HG03520 (cell line): ENCODE data around the gene BLM.
"Not testable (repeated sequence)": the region's sequence is repeated elsewhere in the genome, so short reads cannot be mapped to it uniquely, and the experiment has no call there.

Source experiments
- ATAC-seq: cut with Tn5 transposase; IDR thresholded peaks from one replicate; pipeline ENCODE4 v1.9.1; 2021; ENCODE audit warnings: mild to moderate bottlenecking, moderate library complexity; ENCODE audit not compliant: unreplicated experiment

Gene BLM

DNA sequence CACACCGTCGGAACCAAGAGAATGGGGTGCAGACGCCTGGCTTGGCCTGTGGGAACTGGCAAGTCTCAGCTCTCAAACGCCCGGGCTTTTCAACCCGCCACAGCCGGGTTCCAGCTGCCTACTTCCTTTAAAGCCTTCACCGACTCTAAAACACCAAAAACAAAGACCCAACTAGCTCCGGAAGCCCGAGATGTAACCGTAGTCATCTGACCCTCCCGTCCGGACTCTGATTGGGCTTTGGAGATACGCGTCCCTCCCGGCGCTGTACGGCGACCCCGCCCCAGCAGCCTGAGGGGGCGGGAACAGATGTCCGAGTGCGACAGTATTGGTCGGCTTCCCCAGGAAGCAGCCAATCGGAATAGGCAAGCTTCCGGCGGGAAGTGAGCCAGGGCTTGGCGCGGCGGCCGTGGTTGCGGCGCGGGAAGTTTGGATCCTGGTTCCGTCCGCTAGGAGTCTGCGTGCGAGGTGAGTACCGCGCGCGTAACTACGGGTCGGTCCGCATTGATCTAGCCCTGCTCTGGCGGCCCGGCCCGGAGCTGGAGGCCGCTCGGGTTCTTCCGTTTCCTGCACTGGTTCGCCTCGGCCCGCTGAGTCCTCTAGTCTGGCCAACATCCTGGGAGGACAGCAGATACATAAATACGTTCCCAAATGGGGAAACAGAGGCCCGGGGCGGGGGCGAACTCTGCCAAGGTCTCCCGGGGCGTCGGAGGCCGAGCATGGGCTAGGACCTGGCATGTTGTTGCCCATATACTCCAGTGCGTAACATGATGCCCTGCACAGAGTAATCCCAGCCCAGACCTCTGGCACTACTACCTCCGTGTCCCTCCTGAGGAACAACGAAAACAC lies at the start of gene BLM:
Gene BLM (plus strand): TSS at position 371 of the 846 bp plus-strand sequence. CDS start 30,047 bp downstream, outside the sequence.
- peak; percentile 99 for ATAC-seq

DNA sequence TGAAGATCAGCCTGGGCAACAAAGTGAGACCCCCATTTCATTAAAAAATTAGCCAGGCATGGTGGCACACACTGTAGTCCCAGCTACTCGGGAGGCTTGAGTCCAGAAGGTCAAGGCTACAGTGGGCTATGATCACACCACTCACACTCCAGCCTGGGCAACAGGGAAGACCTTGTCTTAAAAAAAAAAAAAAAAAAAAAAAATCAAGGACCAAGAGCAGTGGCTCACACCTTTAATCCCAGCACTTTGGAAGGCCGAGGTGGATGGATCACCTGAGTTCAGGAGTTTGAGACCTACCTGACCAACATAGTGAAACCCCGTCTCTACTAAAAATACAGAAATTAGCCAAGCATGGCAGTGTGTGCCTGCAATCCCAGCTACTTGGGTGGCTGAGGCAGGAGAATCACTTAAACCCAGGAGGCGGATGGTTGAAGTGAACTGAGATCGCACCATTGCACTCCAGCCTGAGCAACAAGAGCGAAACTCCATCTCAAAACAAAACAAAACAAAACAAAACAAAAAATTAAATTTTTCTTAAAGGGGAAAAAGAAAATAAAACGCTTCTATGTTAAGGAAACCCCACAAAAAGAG lies 49.3 kb upstream of the BLM start:
- not testable (repeated sequence) for ATAC-seq

DNA sequence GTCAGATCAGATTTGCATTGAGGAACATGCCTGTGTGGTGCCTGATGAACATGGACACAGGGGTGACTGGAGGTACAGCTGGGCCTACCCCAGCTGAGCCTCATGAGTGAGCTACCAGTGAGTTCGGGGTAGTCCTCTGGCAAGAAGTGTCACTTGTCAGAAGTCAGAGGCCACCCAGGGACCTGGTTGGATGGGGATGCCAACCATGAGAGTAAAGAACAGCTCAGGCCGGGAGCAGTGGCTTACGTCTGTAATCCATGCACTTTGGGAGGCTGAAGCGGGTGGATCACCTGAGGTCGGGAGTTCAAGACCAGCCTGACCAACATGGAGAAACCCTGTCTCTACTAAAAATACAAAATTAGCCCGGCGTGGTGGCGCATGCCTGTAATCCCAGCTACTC lies 46.5 kb upstream of the BLM start:
- not testable (repeated sequence) for ATAC-seq

DNA sequence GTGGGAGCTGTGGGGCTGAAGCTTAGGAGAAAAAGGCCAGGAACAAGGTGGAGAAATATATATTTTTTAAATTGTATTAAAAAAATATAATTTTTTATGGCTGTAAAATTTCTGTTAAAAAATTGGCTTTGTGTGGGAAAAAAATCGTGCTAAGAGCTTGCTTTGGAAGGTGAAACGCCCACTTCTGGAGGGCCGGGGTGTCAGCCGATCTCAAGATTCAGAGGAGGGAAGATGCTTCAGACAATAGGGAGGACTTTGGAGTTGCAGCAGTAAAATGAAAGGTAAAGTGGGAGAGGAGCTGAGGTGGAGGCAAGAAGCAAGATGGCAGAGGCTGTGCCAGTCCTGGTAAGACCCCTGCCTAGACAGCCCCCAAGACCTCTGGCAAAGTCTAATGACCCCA lies 45.9 kb upstream of the BLM start:
- no peak for ATAC-seq

DNA sequence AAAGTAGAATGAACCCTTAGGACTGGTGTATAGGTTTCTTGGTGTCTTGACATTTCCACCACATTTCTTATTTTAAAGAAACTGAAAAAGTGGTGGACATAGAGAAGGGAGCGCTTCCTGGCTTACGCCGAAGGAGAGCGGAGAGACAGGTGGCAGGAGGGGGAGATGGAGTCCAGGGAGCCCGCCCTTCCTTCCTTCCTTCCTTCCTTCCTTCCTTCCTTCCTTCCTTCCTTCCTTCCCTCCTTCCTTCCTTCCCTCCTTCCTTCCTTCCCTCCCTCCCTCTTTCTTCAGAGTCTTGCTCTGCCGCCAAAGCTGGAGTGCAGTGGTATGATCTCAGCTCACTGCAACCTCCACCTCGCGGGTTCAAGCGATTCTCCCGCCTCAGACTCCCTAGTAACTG lies 43.8 kb upstream of the BLM start:
- not testable (repeated sequence) for ATAC-seq

DNA sequence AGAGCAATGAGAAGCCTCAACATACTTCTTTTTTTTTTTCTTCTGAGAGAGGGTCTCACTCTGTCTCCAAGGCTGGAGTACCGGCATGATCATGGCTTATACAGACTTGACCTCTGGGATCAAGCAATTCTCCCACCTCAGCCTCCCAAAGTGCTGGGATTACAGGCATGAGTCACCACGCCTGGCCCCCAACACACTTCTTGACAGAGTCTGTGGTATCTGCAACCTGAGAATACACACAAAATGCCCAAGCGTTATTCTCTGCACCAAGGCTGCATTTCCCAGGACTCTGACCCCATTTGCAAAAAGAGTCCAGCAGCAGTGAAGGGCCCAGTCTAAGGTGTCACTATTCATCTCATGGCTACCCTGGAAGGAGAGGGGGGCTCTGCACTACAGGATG lies 42.7 kb upstream of the BLM start:
- ATAC-seq: no peak

DNA sequence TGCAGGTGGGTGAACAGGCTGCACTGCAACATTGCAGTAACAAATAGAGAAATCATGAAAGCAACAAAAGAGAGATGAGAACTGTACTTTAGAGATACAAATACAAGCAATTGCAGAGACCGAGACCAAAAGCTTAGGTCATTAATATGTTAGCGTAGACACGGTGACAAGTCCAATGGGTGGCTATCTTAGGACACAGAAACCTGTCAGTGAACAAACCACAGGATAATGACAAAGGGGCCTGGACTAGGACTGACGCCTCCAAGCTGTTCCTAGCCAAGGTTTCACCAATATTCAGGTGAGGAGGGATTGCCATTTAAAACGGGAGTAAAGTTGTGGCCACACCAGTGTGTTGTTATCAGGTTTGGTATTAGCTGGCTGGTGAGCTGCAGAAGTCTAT lies 41.7 kb upstream of the BLM start:
- no peak for ATAC-seq

DNA sequence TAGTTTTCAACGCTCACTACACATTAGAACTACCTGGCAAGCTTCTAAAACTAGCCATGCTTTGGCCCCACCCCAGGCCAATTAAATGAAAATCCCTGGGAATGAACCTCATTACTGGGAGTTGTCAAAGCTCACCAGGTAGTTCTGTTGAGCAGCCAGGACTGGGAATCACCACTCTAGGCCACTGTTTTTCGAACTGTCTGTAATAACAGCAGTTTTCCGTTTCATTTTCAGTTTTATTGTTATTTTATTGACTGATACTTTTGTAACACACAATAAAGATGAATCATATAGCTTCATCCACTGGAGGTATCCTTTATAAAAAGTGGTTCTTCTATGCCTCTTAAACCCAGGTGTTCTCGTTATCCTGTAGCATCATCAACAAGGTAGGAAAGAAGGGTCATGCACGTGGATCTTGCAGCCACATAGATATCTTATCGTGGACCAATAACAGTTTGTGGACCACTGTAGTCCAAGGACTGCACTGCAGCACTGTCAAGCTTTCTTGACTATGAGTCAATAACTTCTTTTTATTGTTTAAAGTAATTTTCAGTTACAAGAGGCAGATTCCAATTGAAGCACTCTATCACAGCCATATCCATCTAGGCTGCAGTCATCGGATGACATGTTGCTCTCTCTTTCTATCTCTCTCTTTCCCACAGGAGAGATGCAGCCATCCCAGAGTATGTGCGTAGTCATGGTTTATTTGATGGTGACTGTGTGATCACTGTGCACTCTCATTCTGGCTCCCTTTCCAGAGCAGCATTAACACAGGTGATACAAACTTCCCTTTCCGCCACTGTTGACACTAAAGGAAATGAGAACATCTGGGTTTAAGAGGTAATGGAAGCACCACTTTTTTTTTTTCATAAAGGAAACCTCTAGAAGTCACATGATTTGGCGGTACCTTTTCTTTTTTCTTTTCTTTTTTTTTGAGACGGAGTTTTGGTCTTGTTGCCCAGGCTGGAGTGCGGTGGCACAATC lies 39.0 kb upstream of the BLM start:
- ATAC-seq: no peak

DNA sequence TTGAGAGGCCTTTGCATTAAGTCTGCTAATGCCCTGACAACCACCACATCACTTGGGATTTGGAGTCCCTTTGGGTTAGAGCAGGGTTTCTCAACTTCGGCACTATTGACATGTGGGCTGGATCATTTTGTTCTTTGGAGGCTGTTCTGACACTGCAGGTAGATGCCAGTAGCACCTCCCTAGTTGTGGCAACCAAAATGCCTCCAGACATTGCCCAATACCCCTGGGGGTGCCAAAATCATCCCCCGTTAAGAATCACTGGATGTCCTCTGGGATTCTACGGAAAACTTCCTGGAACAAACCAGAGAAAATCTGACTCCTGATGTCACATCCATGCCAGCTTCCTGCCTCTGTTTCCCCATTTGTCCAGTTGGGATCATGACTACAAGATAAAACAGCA lies 37.2 kb upstream of the BLM start:
- no peak for ATAC-seq

DNA sequence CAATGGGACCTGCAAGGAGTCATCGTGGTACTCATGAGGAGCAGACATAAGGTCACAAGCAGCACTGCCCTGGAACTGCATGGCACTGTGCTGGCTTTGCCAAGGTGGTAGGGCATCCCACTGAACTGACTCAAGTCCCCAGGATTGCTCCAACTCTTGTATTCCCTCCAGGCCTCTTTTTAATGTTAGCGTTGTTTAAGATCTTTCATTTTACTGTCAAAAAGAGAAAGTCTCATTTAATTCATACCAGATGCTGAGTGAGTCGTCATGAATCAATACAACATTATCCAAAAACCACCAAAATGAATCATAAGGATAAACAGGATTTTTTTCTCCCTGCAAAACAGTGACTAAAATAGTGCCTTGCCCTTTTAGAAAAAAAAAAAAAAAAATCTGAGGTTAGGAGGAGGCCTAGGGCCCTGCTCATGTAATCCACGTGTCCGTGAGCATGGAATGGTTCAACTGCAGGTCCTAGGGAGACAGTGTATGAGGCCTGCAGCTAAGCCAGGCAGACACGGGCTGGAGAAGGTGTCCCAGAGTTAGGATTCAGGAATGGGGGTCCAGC lies 36.7 kb upstream of the BLM start:
- no peak for ATAC-seq

DNA sequence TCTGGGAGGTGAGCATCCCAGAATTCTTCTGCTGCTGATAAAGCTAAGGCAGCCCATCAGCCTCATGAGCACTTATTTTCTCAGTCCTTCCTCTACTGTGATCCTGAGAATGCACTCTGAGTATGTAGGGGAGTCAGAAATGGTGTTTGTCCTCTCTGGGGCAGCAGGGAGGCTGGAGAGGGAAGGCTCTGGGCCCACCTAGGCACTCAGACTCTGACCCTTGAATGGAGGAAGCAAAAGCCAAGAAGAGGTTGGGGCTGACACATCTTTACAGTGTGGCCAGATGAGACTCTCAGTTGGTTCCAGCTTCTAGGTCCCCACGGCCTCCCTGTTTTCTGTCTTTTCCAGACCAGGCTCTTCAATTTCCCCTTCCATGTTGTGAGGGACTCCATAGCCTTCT lies 36.1 kb upstream of the BLM start:
- no peak for ATAC-seq

DNA sequence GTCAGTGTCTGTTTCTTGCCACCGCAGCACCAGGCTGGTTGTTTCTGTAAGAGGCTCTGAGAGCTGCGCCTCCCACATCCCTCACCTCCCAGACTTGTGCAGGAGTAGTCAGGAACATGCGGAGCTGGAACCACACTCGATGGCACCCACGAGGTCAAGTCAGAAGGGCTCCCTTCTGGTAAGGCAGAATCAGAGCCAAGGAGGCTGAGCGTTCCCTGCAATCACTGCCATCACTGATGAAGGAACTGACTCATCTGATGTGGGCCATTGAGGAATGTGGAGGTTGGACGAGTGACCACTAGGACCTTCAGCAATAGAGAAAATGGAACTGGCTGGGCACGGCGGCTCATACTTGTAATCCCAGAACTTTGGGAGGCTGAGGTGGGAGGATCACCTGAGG lies 35.7 kb upstream of the BLM start:
- ATAC-seq: no peak

DNA sequence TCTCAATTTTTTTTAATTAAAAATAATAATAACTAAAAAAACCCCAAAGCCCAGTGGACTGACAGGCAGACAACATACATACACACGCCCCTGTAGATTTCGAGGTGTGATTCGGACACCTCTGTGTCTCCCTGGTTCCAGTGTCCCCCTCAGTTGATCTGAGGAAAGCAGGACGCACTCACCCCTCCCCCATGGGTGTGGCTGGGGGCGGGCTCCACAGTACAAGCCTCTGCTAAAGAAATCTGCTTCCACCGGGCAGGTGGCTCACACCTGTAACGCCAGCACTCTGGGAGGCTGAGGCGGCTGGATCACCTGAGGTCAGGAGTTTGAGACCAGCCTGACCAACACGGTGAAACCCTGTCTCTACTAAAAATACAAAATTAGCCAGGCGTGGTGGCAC lies 33.8 kb upstream of the BLM start:
- ATAC-seq: no peak

DNA sequence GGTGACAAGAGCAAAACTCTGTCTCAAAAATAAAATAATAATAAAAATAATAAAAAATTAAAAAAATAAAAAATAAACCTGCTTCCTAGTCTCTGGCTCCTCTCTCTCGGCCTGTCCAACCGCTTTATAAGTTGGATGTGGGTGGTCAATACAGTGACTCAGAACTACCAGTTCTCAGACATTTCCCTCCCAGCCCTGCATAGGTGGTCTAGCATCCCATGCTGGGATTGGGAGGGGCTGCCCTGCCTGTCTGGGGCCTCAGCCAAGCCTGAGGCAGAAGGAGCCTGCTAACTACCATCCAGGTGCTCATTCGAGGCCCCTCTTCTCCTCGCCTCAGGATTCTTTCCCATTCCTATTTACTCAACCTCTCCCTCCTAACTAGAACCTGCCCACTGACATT lies 33.3 kb upstream of the BLM start:
- ATAC-seq: no peak

DNA sequence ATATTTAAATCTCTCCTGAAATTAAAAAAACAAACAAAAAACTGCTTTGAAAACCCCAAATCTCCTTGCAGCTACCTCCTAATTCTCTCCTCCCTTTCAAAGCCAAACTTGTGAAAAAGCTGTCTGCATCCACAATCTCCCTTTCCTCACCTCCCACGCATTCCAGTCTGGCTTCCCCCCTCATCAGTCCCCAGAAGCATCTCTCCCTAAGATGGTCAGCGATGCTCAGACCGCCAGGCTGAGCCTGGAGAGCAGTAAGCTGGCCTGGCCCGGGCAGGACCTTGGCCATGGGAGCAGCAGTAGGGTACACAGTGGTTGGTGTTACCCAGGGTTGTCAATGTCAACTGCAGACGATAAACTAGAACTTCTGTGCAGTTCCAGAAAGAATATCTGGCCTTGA lies 32.9 kb upstream of the BLM start:
- no peak for ATAC-seq

DNA sequence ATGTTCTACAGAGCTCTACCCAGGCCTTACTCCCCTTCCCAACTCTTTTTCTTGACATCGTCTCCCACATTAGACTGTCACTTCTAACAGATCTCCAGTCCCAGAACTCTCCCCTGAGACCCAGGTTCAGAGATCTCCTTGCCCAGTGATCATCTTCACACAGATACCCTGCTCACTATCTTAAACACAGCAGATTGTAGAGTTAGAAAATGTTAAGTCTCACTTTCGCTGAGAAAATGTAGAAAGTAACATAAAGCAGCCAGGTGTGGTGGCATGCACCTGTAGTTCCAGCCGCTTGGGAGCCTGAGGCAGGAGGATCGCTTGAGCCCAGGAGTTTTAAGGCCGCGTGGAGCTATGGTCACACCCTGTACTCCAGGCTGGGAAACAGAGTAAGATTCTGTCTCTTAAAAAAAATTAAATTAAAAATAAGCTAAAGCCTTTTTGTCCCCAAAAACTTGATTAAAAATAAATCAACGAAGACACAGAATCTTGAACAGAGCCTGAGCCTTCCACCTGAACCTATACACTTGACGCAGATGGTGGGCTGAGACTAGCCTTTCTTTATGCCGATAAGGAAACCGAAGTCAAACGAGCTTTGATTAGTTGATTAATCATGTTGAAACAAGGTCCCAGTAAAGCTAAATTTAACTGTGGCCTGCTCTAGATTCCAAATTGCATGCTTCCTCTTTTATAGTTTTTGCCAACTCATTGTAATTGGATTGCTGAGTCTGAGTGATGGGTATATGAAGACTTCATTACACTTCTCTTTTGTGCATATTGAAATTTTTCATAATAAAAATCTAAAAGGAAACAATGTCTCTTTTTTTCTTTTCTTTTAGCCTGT lies 31.3 kb upstream of the BLM start:
- ATAC-seq: peak; percentile 18

DNA sequence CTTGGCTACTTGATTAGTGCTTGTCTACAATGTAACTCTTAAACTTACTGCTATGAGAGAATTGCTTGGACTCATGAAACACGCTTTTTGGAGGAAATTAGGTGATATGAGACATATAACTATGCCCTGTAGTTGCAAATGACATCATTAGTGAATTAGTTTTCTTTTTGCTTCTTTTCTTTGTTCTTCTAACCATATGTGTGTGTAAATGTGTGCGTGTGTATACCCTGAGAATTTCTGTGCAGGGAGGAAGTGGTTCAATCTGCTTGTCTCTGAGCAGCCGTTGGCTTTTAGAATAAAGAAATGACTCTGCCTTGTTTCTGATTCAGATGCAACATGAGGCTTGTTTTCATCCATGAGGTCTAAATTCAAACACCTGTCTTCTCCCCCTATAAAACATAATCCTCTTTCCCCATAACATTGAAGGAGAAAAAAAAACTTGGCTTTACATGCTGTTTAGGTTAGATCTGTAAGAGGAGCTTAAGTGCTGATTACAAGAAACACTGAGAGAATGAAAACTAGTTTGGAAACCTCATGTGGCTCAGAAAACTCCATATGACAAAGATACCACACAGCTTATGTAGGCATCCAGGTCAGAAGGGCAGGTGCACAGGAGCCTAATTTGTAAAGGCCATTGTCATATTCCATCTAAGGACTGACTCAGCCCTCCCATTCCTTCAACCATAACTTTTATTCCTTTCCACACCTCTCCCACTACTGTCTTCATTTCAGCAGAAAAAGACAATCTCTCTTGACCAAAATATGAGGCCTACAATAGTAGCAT lies 30.5 kb upstream of the BLM start:
- peak; percentile 91 for ATAC-seq

DNA sequence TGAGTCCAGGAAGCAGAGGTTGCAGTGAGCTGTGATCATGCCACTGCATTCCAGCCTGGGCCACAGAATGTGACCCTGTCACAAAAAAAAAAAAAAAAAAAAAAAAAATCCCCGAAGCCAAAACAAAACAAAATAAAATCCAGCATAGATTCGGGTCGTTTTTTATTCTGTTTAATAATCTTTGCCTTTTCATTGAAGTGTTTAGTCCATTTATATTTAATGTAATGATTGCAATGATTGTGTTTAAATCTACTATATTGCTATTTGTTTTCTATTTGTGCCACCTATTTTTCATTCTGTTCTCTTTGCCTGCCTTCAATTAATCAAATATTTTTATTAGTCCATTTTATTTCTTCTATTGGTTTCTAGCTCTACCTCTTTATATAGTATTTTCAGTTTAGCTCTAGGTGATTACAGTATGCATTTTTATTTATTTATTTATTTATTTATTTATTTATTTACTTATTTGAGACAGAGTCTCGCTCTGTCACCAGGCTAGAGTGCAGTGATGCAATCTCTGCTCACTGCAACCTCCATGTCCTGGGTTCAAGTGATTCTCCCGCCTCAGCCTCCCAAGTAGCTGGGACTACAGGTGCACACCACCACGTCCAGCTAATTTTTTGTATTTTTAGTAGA lies 27.7 kb upstream of the BLM start:
- not testable (repeated sequence) for ATAC-seq

DNA sequence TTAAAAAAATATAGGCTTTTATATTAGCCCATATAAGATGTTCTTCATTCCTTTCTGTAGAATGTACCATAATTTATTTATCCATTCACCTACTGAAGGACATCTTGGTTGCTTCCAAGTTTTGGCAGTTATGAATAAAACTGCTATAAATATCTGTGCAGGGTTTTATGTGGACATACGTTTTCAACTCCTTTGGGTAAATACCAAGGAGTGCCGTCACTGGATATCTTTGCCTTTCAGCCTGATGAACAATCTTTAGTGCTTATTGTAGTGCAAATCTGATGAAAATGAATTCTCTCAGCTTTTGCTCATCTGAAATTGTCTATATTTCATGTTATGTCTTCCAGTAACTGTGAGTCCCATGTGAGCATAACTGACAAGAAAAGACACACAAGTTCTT lies 26.6 kb upstream of the BLM start:
- ATAC-seq: no peak
